Muscle of arm (tissue), 14 donors: Measurements from ENCODE around the gene DIRAS1. TPM values are rescaled to one million over a fixed set of nuclear protein-coding genes. Genes with fewer than 3 reads are reported as not detected.

Experiments
- DNase-seq: peaks from one replicate; pipeline ENCODE4 v3.0.0-alpha.2; 2013
- long read RNA-seq, 11 donors: transcript quantifications; one replicate each; lab custom pipeline, GENCODE V29; 2026
- polyA plus RNA-seq, 12 donors: library from polyadenylated mRNA; unstranded; fragments of 120-200 nt; gene quantifications; one replicate each; pipeline ENCODE4 v1.2.1, GENCODE V29; 2013; ENCODE audit not compliant: insufficient read length in 12 of 12

Gene DIRAS1, protein sequence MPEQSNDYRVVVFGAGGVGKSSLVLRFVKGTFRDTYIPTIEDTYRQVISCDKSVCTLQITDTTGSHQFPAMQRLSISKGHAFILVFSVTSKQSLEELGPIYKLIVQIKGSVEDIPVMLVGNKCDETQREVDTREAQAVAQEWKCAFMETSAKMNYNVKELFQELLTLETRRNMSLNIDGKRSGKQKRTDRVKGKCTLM
- 1 to 10 TPM in 10 of 12 donors, not detected in 2; 1.1 to 5.9 (median 2.0) TPM for polyA plus RNA-seq
- long read RNA-seq, donor 1, partial matches to known transcripts = 0 of 4 reads
- long read RNA-seq, donor 1, other reads (novel, unspliced or antisense) = 0 of 4 reads
- long read RNA-seq, donor 2 = 0 reads
- long read RNA-seq, donor 3, partial matches to known transcripts = 0 of 1 reads
- long read RNA-seq, donor 3, other reads (novel, unspliced or antisense) = 0 of 1 reads
- long read RNA-seq, donor 4 = 0 reads
- long read RNA-seq, donor 5, partial matches to known transcripts = 0 of 2 reads
- long read RNA-seq, donor 5, other reads (novel, unspliced or antisense) = 0 of 2 reads
- long read RNA-seq, donor 6 = 0 reads
- long read RNA-seq, donor 7 = 0 reads
- long read RNA-seq, donor 8, partial matches to known transcripts = 0 of 4 reads
- long read RNA-seq, donor 8, other reads (novel, unspliced or antisense) = 0 of 4 reads
- long read RNA-seq, donor 9, partial matches to known transcripts = 0 of 1 reads
- long read RNA-seq, donor 9, other reads (novel, unspliced or antisense) = 0 of 1 reads
- long read RNA-seq, donor 10, partial matches to known transcripts = 0 of 1 reads
- long read RNA-seq, donor 10, other reads (novel, unspliced or antisense) = 0 of 1 reads
- long read RNA-seq, donor 11, partial matches to known transcripts = 0 of 2 reads
- long read RNA-seq, donor 11, other reads (novel, unspliced or antisense) = 0 of 2 reads

DNA sequence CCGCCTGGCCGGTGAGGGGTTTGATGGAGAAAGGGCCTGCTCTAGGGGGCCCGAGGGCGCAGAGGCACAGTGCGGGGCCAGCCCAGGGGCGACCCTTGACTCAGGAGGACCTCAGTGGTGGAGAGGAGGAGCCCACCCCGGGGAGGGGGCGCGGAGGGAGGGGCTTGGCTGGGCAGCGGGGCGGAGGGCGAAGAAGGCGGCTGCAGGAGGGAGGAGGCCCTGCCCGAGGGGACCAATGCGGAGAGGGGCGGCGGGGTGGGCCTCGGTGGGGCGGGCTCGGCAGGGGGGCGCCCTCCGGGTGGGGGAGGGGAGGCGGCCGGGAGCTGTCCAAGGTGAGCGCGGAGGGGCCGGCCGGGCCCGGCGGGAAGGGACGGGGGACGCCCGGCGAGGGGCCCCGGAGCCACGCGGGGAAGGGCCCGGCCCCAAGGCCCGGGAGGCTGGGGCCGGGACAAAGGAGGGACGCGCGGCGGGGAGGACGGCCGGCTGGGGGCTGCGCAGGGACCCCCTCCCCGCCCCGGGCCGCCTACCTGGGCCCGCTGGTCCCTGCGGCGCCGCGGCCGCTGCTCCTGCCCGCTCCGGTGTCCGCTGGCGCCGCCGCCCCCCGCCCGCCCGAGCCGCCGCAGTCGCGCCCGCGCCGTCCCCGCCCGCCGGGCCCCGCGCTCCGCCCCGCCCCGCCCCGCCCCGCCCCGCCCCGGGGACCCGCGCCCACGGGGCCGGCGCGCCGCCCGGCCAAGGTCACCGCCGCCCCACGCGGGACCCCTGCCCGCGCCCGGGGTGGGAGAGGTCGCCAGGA is at the start of gene DIRAS1:
DIRAS1 (minus strand) TSS at position 596 of the 793 bp plus-strand sequence. CDS start 3,566 bp downstream, outside the sequence.
- no peak for DNase-seq

DNA sequence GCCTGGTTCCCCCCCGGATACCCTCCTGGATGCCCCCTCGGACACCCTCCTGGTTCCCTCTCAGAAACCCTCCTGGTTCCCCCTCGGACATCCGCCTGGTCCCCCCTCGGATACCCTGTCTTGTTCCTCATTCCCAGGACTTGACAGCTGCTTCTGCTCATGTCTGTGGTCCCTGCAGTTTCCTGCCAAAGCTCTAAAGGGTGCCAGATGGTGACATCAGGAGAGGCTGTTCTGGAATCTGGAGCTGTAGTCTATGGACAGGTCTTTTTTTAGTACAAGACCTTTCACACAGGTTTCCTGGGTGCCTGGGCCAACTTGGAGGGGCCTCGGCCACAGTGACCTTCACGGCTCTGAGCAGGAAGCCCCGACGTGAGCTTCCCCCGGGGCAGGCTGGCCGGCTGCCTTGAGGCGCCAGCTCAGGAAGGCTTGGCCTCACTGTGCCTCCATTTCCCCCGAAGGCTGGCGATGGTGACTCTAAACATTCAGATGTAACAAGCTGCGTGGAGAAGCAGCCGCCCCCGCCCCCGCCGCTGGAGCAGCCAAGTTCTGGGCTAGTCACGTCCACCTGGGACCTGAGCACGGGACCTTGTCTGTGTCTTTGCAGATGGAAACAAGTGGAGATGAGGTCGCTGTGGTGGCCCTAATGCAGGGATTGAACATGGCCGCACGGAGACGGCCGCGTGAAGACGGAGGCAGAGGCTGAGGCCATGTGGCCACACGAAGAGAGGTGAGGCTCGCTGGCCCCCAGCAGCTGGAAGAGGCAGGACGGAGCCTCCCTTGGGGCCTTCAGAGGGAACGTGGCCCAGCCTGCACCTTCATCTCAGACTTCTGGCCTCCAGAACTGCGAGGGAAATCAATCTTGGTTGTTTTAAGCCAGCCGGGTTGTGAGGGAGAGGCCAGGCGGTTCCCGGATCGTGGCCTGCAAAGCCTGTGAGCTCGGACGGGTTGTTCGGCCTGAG is 49.2 kb upstream of the DIRAS1 start:
- DNase-seq = peak; percentile 75

DNA sequence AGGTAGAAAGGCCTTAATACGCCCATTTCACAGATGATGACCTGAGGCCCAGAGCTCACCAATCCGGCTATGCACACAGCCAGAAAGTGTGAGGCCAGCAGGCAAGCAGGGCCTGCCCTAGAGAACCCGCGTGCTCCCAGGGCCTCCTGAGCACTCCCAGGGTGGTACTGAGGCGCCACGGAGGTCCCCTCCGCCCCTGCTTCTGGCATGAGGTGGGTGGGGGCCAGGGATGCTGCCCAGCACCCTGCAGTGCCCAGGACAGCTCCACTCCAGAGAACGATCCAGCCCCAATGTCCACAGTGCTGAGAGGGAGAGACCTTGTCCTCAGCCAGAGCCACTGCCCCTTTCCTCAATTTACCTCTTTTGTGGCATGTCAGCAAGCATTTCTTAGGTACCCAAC is 48.0 kb upstream of the DIRAS1 start:
- DNase-seq = no peak

DNA sequence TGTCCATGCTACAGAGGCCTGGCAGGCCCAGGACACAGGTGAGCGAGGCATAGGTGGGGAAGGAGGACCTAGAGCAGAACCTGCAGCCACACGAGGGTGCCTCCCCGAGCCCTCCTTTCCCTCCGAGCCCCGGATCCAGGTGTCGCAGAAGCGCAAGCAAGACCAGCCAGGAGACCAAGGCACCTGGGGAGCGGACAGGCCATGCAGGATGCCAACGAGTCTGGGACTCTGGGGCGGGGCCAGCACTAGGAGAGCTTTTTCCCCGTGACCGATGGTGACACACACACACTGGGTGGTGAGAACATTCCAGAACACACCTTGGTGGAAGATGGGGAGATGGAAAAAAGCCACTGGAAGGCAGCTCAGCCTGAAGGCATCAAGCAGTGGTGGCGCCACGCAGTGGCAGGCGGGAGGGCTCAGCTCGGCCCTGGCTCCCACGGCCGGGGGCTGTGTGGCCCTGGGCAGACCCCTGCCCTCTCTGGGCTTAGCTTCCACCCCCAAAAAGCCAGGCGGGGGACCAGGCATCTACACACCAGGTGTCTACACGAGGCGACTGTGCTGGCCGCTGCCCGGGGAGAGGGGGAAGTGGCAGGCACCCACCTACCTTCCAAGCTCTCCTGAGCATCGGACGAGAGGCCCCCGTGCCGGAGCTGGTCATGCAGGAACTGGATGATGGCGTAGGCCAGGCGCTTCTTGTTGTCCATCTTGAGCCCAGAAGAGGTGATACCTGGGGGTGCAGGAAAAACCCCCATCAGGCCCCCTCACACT is 47.4 kb upstream of the DIRAS1 start:
- DNase-seq = no peak

DNA sequence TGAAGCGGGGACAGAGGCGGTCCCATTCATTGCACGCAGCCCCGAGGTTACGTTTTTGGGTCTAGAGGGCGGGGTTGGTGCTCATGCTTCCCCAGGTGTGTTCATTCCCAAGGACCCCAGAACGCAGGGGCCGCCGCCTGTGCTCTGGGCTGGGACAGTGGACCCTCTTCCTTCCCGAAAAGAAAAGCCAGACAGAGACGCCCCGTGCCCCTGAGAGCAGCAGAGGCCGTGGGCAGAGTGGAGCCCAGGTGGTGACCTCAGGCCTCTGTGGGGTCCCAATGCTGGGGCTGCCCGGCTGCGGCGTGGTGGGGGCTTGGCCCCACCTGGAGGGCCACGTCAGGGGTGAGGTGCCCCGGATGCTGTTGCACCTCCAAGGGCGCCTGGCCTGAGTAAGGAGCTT is 46.5 kb upstream of the DIRAS1 start:
- DNase-seq = no peak

DNA sequence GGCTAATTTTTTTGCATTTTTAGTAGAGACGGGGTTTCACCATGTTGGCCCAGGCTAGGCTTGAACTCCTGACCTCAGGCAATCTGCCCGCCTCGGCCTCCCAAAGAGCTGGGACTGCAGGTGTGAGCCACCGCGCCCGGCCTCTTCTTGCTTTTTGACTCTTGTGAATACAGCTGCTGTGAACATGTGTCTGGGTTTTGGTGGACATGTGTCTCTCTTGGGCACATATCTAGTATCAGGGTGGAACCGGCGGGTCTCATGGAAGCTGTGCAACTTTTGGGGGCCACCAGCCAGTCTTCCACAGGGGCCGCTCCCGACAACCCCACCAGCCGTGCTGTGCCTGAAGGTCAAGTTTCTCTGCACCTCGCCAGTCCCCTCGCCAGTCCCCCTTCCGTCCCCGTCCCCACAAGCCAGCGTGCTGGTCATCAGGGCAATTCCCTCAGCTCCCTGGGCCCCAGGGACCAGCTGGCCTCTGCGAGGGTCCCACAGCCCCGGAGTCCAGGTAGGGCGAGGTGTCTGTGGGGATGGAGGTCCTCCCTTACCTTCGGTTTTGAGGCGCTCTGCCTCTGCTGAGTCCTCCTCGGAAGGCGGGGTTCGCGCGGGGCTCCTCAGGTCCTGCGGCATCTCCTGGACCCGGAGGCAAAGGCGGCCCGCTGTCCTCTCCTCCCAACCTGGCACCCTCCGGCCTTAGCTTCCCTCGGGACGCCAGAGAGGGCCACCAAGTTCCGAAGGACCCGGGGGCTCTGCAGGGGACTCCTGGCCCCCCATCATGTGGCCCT is 45.6 kb upstream of the DIRAS1 start:
- DNase-seq = no peak

DNA sequence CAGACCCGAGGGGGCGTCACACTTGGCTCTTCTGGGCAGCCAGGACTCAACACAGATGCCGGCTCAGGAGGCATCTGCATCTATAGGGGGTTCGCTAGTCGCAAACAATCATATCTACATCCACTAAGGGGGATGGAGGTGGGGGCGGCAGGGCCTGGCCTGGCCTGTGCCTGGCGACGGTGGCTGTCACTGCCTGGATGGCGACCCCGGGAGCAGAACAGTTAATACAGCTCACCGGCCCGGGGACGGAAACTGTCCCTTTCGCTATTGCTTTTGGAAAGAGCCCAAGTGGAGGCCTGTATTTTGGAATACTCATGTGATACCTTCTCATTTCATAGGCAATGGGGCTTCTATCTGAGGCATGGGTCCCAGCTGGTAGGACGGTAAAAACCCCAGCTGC is 44.2 kb upstream of the DIRAS1 start:
- DNase-seq = no peak

DNA sequence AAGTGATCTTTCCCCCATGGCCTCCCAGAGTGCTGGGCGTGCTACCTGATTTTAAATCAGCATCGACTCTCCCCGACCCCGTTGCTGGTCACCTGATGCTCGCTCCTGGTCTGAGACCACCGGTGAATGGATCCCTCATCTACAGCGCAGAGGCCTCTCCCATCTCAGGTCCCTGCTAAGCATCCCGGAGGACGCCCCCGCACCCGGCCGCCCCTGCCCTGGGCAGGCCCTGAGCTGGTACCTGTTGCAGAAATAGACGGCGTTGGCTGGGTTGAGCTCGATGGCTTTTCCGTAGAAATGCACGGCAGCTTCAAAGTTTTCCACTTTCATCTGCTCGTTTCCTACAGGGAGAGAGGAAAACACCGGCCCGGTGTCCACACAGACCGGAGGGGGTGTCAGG is 43.8 kb upstream of the DIRAS1 start:
- DNase-seq = no peak

DNA sequence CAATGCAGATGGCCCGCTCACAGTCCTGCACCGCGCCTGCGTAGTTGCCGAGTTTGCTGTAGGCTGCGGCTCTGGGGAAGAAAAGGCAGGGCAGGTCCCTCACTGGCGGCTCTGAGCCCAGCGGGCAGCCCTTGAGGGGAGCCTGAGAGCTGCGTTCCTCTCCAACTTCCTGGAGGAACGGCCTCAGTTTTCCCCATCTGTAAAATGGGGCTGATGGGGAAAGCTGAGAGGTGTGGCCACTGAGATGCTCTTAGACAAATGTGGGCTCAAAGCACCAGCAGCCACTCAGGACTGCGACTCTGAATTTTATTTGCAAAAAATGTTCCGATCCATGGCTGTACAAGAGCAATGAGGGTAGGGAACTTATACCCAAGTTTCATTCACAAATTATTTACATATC is 42.5 kb upstream of the DIRAS1 start:
- DNase-seq = no peak

DNA sequence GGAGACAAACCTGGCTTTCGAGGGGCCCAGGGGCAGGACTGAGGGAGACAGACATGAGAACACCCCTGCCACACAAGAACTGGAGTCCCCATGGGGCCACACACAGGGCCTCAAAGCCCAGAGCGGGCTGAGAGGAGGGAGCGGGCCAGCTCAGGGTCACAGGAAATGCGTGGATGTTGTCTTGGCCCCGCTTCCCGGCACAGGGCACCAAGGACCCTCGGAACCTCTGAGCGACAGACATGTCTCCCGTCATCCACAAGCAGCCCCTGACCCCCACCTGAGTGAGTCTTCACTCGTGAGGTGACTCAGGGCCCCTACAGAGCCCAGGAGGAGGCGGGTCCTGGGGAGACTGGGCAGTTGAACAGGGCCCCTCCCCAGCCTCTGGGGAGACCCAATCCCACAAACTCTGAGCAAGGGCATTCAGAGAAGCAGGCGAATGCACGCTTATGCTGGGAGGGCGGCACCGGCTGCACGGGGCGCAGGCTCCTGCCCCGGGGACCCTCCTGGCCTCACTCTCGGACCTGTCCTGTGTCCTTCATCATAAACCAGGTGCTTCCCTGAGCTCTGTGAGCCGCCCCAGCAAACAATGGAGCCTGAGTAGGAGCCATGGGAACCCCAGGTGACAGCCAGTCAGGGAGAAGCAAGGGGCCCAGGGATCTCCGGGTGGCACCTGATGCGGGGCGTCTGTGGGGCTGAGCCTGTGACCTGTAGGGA is 41.8 kb upstream of the DIRAS1 start:
- DNase-seq = no peak

DNA sequence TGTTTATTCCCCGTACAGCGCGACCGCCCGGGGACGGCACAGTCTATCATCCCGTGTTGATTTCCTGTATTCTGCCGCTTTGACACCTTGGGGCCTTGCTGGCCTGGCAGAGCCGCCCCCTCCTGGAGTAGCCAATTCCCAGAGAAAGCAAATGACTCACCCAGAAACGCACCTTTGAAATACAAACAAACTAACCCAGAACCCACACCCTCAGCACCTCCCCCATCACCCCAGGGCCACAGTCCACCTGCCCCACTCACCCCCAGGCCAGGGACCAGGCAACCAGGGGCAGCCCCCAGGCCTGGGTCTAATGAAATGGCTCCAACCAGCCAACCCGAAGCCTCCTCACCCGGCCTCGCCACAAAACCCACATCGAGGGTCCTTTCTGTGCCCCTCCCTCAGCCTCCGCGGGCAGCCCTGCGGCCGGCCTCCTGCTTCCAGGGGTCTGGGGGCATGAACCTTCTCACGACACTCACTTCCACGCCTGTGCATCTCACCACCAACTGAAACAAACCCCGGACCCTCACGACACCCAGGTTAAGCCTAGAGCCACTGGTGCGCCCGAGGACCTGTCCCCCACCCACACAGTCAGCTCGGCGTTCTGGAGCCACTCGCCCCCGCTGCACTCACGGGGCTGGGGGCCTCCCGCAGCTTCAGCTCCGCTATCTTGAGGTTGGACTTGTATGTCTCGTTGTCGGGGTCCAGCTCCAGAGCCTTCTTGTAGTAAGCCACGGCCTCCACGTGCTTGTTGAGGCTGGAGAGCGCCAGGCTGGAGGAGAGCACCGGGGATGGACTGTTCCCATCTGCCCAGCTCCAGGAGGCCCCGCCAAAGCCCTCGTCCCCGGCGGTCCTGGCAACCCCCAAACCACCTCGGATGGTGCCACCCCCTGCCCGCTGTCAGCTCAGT is 41.0 kb upstream of the DIRAS1 start:
- no peak for DNase-seq

DNA sequence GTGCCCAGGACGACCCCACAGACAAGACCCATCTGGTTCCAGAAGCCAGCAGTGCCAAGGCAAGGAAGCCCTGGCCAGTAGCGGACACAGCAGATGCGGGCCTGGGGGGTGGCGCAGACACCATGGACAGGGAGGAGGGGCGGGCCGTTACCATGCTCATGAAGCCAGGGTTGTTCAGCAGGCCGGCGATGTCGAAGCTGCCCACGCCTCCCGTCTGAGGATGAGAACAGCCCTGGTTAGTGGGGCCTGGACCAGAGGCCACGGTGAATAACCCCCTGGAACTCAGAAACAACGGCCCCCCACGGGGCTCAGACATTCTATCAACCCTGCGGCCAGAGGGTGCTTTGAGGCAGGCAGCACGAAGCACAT is 40.1 kb upstream of the DIRAS1 start:
- no peak for DNase-seq

DNA sequence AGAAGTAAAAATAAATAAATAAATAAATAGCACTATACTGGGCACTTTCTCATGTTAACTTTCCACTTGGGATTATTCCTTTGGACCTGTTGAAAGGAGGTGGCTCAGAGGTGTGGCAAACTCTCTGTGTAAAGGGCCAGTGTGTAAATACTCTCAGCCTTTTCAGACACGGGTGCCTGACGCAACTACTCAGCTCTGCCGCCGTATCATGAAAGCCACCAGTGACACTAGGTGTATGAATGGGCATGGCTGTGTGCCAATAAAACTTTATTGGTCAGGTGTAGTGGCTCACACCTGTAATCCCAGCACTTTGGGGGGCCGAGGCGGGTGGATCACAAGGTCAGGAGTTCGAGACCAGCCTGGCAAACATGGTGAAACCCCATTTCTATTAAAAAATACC is 38.8 kb upstream of the DIRAS1 start:
- DNase-seq = no peak

DNA sequence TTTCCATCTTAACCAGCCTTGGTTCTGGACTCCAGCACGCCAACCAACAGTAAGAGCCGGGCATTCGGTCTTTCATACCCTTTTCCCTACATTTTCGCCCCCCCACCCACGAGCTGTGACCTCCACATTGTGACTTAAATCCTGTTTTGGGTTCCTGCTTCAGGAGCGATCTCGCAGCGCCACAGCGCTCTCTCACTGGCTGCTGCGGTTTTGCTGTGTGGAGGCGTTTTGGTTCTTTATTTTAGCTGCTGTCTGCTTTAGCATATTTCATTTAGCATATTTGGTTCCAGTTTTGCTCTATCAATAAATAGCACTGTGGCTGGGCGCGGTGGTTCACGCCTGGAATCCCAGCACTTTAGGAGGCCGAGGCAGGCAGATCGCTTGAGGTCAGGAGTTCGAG is 38.2 kb upstream of the DIRAS1 start:
- no peak for DNase-seq

DNA sequence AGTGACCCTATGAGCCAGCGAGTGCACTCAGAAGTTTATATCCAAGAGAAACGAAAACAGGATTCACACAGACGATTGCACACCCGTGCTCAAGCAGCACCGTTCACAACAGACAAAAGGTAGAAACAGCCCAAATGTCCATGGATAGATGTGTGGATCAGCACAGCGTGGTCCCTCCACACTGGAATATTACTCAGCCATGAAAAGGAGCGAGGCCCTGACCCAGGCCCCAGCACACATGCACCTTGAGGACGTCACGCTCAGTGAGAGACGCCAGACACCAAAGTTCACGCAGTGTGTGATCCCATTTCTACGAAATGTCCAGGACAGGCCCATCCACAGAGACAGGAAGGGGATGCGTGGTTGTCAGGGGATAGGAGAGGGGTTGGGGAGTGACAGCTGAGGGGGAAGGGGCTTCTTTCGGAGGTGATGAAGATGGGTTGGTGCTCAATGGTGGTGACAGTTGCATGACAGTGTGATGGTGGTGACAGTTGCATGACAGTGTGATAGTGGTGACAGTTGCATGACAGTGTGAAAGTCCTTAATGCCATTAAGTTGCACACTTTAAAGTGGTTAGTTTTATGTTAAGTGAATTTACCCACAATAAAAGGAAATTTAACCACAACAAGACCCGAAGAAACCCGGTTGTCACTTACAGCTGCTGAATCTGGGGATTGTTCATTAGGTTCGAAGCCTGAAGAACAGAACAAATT is 37.6 kb upstream of the DIRAS1 start:
- no peak for DNase-seq
